GM21619 (cell line): ENCODE measurements around the gene RGS19.

Source experiments
- ATAC-seq: cut with Tn5 transposase; IDR thresholded peaks from one replicate; pipeline ENCODE4 v1.9.1; 2021; ENCODE audit not compliant: unreplicated experiment

The RGS19 gene

DNA sequence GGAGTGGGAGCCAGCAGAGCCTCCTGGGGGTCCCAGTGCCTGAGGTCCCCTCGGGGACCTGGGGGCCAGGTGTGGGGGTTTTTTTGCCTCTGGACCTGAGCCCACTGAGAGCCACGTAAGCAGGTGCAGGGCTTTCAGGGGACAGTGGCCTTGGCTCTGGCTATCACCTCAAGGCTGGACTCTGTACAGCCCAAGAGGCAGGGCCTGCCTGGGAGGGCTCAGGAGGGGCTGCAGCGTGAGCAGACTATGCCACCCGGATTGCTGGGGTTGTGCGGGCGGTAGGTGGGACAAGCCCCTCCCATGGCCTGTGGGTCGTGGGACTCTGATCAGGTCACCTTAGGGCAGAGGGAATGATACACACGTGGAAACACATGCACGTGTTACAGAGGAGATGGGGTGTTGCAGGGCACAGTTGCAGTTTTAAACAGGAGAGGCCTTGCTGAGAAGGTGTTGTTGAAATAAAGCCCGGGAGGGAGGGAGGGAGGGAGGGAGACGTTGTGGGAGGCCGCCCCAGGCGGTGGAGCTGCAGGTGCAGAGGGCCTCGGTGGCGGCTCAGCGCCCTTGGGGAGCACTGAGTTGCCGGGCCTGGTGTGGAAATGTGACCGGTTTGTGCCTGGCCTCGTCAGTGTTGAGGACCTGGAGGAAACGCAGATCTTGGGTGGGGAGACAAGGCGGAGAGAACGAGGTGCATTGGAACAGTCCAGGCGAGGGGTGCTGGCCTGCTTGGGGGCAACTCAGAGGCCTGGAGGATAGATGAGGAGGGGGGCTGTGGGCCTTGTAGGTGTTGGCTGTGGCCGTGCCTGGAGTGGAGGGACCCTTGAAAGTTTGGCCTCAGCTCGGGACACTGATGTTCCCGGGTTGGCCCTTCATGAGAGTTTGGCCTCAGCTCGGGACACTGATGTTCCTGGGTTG, 14.0 kb downstream of the RGS19 start:
- no peak for ATAC-seq

DNA sequence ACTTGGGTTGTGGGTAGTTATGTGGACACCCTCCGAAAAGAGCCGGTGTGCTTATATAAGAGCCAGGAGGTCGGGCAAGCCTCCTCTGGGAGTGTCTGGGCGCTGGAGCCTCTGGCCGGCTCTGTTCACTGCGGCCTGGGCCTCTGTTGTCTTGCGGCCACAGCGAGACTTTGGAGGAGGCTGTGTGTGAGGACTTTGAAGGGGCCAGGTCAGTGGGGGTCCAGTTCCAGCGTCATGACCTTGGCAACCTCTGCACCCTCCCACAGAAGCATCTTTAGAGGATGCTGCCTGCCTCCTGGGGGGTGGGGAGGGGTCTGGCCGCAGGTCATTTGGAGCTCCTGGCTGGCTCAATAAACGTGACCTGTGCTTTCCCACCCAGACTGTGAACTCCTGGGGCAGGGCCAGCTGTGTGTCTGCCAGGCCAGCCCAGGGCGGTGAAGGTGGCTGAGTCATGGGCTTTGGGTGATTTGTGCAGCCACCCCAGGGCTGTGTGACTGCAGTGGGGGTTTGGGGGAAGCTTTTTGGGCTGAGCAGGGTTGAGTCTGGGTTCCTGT, 15.1 kb downstream of the RGS19 start:
- no peak for ATAC-seq

DNA sequence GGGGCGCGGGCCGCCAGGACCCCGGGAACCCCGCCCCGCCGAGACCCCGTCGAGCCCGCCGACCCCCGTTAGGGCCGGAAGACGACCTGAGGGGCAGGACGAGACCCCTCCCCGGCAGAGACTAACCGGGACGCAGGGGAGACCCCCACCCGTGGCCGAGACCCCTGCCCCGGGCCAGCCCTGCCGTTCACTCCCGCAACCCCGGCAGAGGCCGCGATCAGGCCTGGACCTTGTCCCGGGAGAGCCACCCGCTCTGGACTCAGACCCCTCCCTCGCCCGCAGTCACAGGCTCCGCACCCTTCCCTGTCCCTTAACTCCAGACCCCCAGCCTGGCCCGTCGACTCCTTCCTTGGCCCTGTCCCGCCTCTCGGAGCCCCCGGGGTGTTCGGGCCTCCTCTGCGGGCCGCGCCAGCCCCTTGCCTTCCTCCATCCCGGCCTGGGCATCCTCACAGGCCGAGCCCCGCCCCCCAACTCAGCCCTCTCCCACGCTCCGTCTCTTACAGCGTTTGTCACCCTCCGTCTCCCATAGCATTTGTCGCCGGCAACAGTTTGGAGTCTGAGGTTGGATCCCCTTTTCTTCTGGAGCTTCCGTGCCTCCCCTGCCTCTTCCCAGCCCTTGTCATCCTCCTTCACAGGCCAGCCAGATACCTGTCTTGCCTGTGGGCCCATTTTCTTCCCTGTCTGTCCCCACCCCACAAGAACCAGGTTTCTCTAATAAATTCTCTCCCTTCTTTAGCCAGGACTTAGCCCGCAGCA, 15.8 kb downstream of the RGS19 start:
- ATAC-seq, result no peak

DNA sequence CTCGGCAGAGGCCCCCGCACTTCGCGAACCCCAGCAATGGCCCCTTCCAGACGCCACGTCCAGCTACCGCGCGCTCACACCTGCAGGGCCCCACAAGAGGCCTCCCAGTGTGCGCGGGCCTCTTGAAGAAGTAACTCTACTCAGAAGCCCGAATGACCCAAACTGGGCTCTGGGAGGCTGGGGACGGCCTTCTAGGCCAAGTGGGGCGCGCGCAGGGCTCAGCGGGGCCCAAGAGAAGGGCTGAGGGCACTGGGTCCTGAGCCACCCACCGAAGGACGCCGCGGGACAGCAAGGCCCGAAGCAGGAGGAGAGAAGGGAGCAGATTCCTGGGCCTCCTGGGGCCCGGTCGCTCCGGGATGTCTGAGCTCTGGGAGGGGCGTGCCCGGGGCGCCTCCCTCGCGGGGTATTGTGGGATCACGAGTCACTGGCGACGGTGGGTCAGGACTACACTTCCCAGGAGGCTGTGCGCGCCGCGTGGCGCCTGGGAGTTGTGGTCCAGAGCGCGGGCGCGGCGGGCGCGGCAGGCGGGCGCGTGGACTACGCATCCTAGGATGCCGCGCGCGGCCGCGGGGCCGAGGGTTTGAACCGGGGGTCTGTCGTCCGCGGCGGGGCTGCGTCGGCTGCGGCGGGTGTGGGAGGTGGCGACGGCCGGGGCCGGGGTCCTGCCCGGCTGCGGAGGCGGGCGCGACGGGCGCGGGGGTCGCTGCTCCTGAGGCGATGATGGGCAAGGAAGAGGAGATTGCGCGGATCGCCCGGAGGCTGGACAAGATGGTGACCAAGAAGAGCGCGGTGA, 16.5 kb downstream of the RGS19 start, which contains the start of gene TCEA2:
TCEA2 (plus strand) TSS at position 603 of the 793 bp plus-strand sequence; CDS start at position 718, 115 bp downstream.
- peak; percentile 82 for ATAC-seq

DNA sequence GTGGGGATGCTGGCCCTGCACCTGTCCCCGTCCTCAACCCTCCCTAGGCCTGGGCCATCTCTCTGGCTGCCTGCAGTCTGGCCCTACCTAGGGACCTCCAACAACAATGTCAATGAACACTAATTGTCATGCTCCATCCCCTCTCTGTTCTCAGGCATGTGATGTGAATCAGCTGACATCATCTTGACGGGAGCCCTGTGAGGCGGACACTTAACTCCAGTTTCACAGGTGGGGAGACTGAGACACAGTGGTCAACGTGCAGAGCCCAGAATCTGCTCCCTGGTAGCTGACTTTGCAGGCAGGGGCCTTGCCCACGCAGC, 17.1 kb downstream of the RGS19 start:
- ATAC-seq, result no peak

DNA sequence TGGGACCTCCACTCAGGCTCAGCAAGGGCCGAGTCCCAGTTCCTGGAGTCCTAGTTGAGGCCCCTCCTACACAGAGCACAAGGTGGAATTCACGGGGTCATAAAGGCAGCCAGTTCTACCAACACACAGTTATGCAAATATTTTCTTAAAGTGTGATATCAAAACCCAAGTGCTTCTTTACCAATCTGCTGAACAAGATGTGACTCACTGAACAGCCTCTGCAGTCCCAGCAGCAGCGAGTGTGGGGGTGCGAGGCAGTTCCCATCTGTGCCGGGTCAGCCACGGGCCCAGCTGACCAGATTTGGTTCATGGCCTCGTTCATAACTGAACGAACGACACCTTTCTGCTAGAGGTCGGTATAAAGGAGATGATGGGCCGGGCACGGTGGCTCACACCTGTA, 20.8 kb downstream of the RGS19 start:
- ATAC-seq, result no peak

DNA sequence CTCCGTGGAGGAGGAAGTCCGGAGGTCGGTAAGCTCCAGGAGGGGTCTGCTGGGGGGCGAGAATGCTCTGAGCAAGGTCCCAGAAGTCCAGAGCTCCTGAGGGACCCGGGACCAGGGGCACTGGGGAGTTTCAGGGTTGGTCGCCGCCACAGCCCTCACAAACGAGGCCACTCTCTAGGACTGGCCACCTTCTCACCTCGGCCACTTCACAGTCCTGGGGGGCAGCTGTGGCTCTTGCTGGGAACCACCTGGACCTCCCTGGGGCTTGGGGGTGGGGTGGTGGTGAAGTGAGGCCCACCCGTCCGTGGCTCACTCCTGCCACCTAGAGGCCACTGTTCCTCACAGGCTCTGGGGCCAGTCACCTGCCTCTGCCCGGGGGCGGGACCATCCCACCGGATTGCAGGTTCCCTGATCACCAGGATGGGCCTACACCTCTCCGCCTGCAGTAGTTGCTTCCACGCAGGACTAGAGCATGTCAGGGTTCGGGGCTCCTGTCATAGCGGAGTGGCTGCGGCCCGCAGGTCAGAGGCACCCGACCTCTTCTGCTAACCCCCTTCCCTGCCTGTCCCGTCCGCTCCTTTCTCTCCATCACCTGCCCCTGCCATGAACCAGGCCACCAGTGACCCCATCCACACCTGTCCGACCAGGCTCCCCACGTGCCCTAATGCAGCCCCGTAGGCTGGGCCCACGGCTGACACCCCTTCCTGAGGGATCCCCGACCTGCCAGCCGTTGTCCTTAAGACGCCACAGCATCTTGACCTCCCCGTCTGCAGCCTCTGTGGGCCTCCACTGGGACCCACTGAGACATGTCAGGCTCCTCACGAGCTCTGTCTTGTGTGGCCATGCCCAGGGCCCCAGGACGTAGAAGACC, 21.5 kb downstream of the RGS19 start:
- peak; percentile 45 for ATAC-seq

DNA sequence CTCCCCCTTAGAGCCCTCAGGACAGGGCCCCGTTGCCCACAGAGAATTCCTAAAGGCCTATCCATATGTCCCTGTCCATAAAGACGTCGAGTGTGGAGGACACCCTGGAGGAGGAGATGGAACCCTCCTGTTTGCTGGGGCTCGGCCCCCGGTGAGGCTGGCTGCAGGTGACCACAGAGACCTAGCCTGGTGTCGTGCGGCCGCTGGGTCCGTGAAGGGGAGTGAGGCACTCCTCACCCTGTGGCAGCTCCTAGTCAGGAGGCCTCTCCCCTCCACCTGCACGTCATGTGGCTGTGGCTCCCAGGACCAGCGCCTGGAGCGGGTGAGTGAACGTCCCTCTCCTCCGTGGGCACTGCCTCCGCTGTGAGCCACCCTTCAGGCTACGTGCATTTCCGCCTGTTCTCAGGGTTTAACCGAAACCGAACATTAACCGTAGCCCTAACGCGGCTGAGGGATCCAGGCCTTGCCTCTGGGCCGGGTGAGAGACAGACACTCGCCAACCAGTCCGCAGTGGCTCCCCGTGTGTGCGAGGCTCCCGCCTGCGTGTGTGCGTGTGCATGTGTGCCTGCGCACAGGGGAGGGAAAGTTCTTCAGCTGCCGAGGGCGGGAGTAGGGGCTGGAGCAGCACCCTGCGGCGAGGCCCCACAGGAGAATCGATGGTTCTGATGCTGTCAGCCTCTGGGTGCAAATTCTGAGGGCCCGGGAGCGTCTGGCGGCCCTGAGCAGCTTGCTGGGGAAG, 22.3 kb downstream of the RGS19 start:
- no peak for ATAC-seq

DNA sequence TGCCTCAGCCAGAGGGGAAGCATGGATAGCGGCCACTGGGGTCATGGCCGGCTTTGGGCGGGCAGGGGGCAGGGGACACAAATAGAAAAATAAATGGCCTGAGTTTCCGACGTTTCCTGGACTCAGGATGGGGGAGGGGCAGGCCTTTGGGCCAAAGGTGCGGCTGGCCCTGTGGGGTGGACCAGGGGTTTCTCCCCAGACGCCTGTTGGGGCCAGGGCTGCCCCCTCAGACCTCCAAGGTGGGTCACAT, 22.8 kb downstream of the RGS19 start:
- ATAC-seq, result no peak

DNA sequence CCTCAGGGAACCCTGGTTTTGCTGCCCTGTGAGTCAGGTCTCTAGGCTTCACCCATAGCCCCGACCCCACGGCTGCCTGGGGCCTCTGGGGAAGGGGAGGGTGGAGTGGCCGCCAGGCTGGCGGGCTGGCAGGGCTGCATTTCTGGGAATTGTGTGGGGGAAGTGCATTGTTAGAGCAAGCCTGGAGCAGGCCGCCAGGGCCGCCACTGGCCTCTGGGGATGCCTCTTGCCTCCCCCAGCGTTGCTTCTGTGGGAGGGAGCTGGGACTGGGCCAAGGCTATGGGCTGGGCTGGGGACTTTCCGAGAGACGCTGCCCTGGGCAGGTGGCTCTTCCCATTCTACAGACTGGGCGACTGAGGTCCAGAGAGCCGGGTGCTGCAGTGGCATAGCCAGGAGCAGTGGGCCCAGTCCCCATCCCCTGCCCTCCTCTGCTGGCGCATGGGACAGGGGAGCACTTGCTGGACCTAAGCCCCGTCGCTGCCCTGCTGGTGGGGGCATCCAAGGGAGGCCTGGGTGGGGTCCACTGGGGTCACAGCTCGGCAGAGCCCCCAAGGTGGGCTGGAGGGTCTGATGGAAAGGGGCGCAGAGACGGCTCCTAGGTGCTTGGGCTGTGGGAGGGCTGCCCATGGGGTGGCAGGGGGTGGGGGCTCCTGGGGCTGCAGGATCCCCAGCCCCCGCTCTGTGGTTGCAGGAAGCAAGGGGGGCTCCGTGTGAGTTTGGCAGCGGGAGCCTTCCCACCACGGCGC, 23.3 kb downstream of the RGS19 start:
- no peak for ATAC-seq

DNA sequence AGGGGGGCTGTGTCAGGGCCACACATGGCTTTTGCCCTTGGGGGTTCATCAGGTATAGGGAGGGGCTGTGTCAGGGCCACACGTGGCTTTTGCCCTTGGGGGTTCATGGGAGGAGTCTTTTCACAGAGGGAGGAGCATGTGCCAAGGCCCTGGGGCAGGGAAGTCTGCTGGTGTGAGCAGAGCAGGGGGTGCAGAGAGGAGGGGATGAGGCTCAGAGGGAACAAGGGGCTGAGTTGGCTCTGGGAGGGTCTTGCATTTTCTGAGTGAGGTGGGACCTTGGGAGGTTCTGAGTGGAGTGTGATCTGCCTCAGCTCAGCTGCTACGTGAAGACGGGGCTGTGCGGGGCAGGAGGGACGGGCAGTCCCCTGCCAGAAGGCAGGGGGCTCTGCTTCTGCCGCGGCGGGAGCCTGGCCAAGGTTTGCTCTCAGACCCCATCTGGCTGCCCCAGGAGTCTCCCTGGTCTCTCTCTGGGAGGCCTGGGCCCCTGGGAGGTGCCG, 23.9 kb downstream of the RGS19 start:
- no peak for ATAC-seq

DNA sequence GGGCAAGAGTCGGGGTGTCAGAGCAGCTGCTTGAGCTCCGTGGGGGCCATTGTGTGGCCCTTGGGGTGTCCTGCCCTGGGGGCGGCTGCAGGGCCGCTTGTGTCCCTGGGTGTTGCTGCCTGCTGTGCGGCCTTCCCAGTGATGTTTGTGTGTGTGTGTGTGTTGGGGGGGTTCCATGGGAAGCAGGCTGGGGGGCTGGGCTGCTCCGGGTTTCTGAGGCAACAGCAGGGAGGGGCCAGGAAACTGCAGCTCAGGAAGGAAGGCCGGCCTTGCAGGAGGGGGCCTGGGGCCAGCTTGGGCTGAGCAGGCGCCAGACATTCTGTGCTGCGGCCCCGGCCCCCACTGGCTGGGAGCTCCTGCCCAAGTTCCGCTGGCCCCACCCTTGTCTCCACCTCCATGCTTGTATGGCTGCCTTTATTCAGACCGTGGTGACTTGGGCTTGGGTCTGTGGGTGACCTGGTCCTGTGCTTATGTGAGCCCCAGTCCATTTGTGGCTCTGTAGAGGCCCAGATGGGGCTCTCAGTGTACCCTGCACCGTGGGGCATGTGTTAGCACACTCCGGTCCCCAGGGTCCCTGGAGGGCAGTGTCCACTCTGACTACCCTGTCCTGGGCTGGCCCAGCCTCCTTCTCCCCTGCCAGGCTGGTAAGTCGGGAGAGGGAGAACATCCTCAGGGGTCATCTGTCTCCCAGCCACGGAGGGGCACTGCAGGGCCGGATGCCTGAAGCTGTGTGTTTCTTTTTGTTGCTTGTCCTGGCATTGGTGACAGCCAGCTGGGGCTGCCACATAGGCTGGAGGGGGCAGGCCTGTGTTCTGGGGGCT, 25.3 kb downstream of the RGS19 start:
- ATAC-seq, result no peak

DNA sequence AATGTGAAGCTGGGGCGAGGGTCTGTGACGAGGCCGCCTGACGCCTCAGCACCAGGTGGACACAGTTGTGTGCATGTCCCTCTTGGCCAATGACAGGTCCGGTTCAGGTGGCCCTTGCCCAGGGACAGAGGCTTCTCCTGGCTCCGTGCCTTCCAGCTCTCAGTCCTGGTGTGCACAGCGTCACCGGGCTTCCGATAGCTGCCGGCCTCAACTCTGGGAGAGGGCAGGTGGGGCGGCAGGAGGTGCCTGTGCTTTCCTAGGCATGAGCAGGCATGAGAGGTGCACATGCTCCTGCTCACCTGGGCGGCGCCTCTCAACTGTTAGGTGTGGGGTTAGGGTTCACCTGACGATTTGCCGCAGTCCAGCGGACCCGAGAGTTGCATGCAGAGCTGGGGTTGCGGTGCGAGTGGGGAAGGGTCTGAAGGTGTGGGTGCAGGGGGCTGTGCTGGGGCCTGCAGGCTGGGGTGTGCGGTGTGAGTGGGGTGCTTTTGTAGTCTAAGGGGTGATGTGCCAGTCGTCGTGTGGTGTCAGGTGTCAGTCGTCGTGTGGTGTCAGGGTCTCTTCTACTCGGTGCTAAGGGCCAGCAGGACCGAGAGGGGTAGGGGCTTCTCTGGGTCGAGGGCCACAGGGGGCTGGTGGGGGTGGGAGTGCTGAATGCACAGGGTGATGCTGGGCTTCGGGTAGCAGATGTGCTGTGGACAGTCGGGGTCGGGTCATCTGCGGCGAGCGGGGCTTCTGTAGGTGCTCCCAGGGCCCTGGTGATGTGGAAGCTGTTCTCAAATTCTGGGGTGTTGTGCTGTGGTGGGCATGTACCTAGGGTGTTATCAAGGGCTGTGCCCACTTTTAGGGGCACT, 26.1 kb downstream of the RGS19 start:
- ATAC-seq, result no peak

DNA sequence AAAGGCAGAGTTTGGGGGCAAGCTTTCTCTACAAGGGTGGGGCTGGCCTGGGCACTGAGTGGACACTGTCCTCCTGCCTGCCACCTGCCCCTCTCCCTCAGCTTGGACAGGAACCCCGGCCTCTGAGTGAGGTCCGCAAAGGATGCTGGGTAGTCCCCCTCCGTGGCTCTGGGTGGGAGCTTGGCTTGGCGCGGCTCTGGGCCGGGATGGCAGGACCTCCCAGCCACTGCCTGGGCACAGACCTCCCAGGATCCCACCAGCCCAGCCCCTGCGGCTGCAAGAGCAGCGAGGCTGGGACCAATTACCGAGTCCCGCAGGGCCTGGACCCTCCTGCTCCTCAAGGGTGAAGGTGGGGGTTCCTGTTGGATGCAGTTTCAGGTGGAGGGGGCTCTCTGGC, 27.0 kb downstream of the RGS19 start:
- no peak for ATAC-seq

DNA sequence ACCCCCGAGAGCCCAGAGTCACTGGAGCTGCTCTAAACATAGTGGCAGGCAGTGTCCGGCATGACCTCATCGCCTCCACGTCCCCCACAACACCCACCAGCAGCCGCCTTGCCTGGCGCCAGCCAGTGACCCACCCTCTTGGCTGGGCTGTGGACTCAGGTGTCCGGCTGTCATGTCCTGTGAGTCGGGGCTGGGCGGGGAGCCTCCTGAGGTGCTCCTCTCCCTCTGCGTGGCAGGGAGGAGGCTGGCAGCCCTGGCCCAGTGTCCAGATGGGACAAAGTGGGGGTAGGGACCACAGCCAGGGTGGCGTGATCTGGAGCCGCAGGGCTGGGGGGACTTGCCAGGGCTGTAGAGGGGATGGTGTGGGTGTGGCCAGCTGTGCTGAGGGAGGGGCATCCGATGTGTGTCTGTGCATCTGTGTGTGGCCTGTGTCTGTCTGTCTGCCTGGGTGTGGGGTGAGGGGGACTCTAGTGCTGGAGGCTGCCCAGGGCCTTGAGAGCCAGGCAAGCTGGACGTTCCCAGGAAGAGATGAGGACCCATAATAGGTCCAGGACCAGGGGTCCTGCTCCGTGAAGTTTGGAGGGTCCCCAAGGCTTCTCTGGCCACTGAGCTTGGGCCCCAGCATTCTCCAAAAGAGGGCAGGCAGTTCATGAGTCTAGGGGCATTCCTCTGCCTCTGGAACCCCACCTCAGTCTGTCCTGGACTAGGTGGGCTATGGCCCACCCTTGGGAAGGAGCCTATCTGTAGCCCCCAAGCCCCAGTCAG, 27.6 kb downstream of the RGS19 start:
- ATAC-seq, result no peak

DNA sequence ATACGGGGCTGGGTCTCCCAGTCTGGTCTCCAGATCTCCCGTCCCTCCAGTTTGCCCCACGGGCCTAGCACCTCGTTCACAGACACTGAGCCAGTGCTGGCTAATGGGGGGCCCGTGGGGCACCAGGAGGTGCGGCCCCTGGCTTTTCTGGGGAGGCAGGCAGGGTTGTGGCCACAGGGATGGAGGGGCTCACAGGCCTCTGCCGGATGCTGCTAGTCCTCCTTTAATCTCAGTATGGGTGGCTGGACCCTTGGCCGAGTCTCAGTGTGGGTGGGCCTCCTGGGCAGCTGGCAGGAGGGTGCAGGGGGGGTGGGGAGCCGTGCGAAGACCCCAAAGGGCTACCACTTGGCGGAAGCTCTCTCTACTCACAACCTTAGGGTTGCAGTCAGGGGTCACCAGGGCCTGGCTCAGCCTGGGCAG, 28.3 kb downstream of the RGS19 start:
- no peak for ATAC-seq
